Uterus (tissue), 2 donors: ENCODE measurements around the gene OST4.

Source experiments
- CTCF ChIP-seq, 4 experiments: fragments of 200-600 bp in 2 of 4; fragments of 450-650 bp in 2 of 4; sonication (generic) in 2 of 4; IDR thresholded peaks; one replicate each; pipeline ENCODE4 v1.5.1; 2016 to 2019; ENCODE audit warnings: antibody characterized with exemption in 4 of 4, mild to moderate bottlenecking in 2 of 4, moderate library complexity in 1 of 4
- POLR2A ChIP-seq, 2 donors: fragments of 450-650 bp; IDR thresholded peaks; one replicate each; pipeline ENCODE4 v1.6.1; 2016; ENCODE audit warnings: antibody characterized with exemption in 2 of 2, mild to moderate bottlenecking in 1 of 2, moderate library complexity in 1 of 2

- TF ChIP-seq CTCF (IDR thresholded peaks at IDR 0.05), result no peak
- no peak for TF ChIP-seq POLR2A (IDR thresholded peaks at IDR 0.05)
These were observed 47.7 kb downstream of the OST4 start for GRCh38 chr2:27023740-27024139.
